ENCODE results near the gene GNE. TPM values are rescaled to one million over a fixed set of nuclear protein-coding genes. Genes with fewer than 3 reads are reported as not detected.

GNE gene
- total and polyA plus RNA-seq, 2 of the 8 experiments (the other 6 are each of a cell fraction or from before 2014, with no cell fraction given) = 5.1 to 11.1 TPM

DNA sequence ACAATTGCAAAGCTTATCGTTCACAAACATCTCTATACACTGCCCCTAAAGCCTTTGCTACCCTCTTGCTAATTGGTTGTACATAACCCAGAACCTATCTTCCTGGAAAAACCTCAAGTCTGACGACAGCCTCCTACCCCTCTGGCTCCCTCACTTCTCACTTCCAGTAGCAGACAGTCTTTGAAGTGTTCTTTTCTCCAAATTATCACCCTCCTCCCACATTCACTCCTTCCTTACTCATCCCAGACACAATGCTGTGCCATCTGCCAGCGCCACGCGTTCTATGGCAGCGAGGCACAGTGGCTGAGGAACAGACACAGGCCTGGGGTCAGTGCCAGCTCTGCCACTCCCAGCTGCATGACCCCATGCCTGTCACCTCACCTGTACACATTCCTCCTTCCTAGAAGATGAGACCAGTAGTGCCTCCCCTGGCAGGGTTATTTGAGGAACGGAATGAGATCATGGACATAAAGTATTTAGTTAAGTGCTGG is 39.8 kb downstream of the GNE start (continued):
- TF ChIP-seq, protein P1, sequence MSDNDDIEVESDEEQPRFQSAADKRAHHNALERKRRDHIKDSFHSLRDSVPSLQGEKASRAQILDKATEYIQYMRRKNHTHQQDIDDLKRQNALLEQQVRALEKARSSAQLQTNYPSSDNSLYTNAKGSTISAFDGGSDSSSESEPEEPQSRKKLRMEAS (IDR thresholded peaks at IDR 0.05) = no peak
- TF ChIP-seq, protein P2, sequence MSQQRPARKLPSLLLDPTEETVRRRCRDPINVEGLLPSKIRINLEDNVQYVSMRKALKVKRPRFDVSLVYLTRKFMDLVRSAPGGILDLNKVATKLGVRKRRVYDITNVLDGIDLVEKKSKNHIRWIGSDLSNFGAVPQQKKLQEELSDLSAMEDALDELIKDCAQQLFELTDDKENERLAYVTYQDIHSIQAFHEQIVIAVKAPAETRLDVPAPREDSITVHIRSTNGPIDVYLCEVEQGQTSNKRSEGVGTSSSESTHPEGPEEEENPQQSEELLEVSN (IDR thresholded peaks at IDR 0.05) = no peak
- no peak for TF ChIP-seq SAP30 (IDR thresholded peaks at IDR 0.05; ENCODE audit: insufficient read depth, insufficient replicate concordance, low read length)
- no peak for TF ChIP-seq CTBP2 (IDR thresholded peaks at IDR 0.05; ENCODE audit: borderline replicate concordance, insufficient read depth, insufficient read length, low read length)
- TF ChIP-seq SP4 (IDR thresholded peaks at IDR 0.05; ENCODE audit: low read length) = no peak
- TF ChIP-seq PHF8 (conservative IDR thresholded peaks at IDR 0.05; ENCODE audit: low read depth, low read length) = no peak
- no peak for TF ChIP-seq NANOG (IDR thresholded peaks at IDR 0.05; ENCODE audit: insufficient read depth, low read depth, low read length, poor library complexity, severe bottlenecking)
- TF ChIP-seq BRCA1 (IDR thresholded peaks at IDR 0.05; ENCODE audit: low read depth, low read length) = no peak

Measured in H1 (cell line).